ENCODE results near the gene ATG4D.
A peak's percentile ranks its signal among the peaks of the same experiment; 100 is the strongest.

The ATG4D gene

GRCh38 chr19:10510301-10510802 is 33.4 kb upstream of the ATG4D start:
- Histone ChIP-seq H3K4me3 (ENCODE audit: low read depth, low read length) (no peak overlapping the region), H3K27me3 (ENCODE audit: control insufficient read depth, insufficient read depth, low read length) (peaks cover 35% of the 10 kb centered on the region), H3K9ac (ENCODE audit: low read depth, low read length) (no peak overlapping the region), H3K4me1 (ENCODE audit: control insufficient read depth, insufficient read depth, low read length) (no peaks in the 10 kb centered on the region), H3K9me3 (ENCODE audit: control insufficient read depth, insufficient read depth, low read length) (no peaks in the 10 kb centered on the region), H3K36me3 (ENCODE audit: control insufficient read depth, insufficient read depth, low read length) (no peaks in the 10 kb centered on the region)

- Histone ChIP-seq H3K27me3 (ENCODE audit: control insufficient read depth, insufficient read depth, low read length) (peaks cover 62% of the 10 kb centered on the region), H3K4me3 (ENCODE audit: low read depth, low read length) (peak overlapping the region; percentile 61), H3K9ac (ENCODE audit: low read depth, low read length) (no peak overlapping the region), H3K9me3 (ENCODE audit: control insufficient read depth, insufficient read depth, low read length) (no peaks in the 10 kb centered on the region), H3K36me3 (ENCODE audit: control insufficient read depth, insufficient read depth, low read length) (no peaks in the 10 kb centered on the region), H3K4me1 (ENCODE audit: control insufficient read depth, insufficient read depth, low read length) (no peaks in the 10 kb centered on the region)
These were observed 30.5 kb upstream of the ATG4D start for GRCh38 chr19:10513223-10513622.

GRCh38 chr19:10514211-10515145 is 29.2 kb upstream of the ATG4D start:
- Histone ChIP-seq H3K27me3 (ENCODE audit: control insufficient read depth, insufficient read depth, low read length) (peaks cover 75% of the 10 kb centered on the region), H3K4me3 (ENCODE audit: low read depth, low read length) (peak overlapping the region; percentile 61)

GRCh38 chr19:10516064-10516385 is 27.7 kb upstream of the ATG4D start:
- no peak overlapping the region for H3K4me3 ChIP-seq (ENCODE audit: low read depth, low read length)
- no peaks in the 10 kb centered on the region for H3K4me1 ChIP-seq (ENCODE audit: control insufficient read depth, insufficient read depth, low read length)
- H3K9ac ChIP-seq (ENCODE audit: low read depth, low read length): no peak overlapping the region
- H3K27me3 ChIP-seq (ENCODE audit: control insufficient read depth, insufficient read depth, low read length): peaks cover 76% of the 10 kb centered on the region
- H3K9me3 ChIP-seq (ENCODE audit: control insufficient read depth, insufficient read depth, low read length): no peaks in the 10 kb centered on the region
- no peaks in the 10 kb centered on the region for H3K36me3 ChIP-seq (ENCODE audit: control insufficient read depth, insufficient read depth, low read length)

More at GRCh38 chr19:10514211-10515145, 29.2 kb upstream of the ATG4D start:
- no peaks in the 10 kb centered on the region for H3K36me3 ChIP-seq (ENCODE audit: control insufficient read depth, insufficient read depth, low read length)
- H3K9me3 ChIP-seq (ENCODE audit: control insufficient read depth, insufficient read depth, low read length): no peaks in the 10 kb centered on the region
- no peaks in the 10 kb centered on the region for H3K4me1 ChIP-seq (ENCODE audit: control insufficient read depth, insufficient read depth, low read length)
- H3K9ac ChIP-seq (ENCODE audit: low read depth, low read length): peak overlapping the region; percentile 47

- peak overlapping the region; percentile 76 for H3K4me3 ChIP-seq (ENCODE audit: low read depth, low read length)
- H3K36me3 ChIP-seq (ENCODE audit: control insufficient read depth, insufficient read depth, low read length): no peaks in the 10 kb centered on the region
- H3K27me3 ChIP-seq (ENCODE audit: control insufficient read depth, insufficient read depth, low read length): peaks cover 76% of the 10 kb centered on the region
- no peaks in the 10 kb centered on the region for H3K4me1 ChIP-seq (ENCODE audit: control insufficient read depth, insufficient read depth, low read length)
- peak overlapping the region; percentile 54 for H3K9ac ChIP-seq (ENCODE audit: low read depth, low read length)
- H3K9me3 ChIP-seq (ENCODE audit: control insufficient read depth, insufficient read depth, low read length): no peaks in the 10 kb centered on the region
These were observed 26.9 kb upstream of the ATG4D start for GRCh38 chr19:10516671-10517286.

GRCh38 chr19:10517361-10517759 is 26.3 kb upstream of the ATG4D start, which contains the start of gene S1PR5:
Gene S1PR5 (minus strand): TSS chr19:10517447. CDS start chr19:10515011, 2,436 bp downstream.
- Histone ChIP-seq H3K9ac (ENCODE audit: low read depth, low read length) (peak within 1 kb of the TSS; percentile 54), H3K4me3 (ENCODE audit: low read depth, low read length) (peak within 1 kb of the TSS; percentile 76), H3K9me3 (ENCODE audit: control insufficient read depth, insufficient read depth, low read length) (no peaks in the 10 kb centered on the region), H3K27me3 (ENCODE audit: control insufficient read depth, insufficient read depth, low read length) (peaks cover 72% of the 10 kb centered on the region), H3K4me1 (ENCODE audit: control insufficient read depth, insufficient read depth, low read length) (no peaks in the 10 kb centered on the region), H3K36me3 (ENCODE audit: control insufficient read depth, insufficient read depth, low read length) (no peaks in the 10 kb centered on the region)

GRCh38 chr19:10517760-10518443 is 25.8 kb upstream of the ATG4D start:
- Histone ChIP-seq H3K4me3 (ENCODE audit: low read depth, low read length) (peak overlapping the region; percentile 76), H3K27me3 (ENCODE audit: control insufficient read depth, insufficient read depth, low read length) (peaks cover 66% of the 10 kb centered on the region), H3K9me3 (ENCODE audit: control insufficient read depth, insufficient read depth, low read length) (no peaks in the 10 kb centered on the region), H3K36me3 (ENCODE audit: control insufficient read depth, insufficient read depth, low read length) (no peaks in the 10 kb centered on the region), H3K9ac (ENCODE audit: low read depth, low read length) (peak overlapping the region; percentile 24), H3K4me1 (ENCODE audit: control insufficient read depth, insufficient read depth, low read length) (no peaks in the 10 kb centered on the region)

- Histone ChIP-seq H3K9me3 (ENCODE audit: control insufficient read depth, insufficient read depth, low read length) (no peaks in the 10 kb centered on the region), H3K9ac (ENCODE audit: low read depth, low read length) (no peak overlapping the region), H3K27me3 (ENCODE audit: control insufficient read depth, insufficient read depth, low read length) (peaks cover 58% of the 10 kb centered on the region), H3K4me1 (ENCODE audit: control insufficient read depth, insufficient read depth, low read length) (no peaks in the 10 kb centered on the region), H3K4me3 (ENCODE audit: low read depth, low read length) (peak overlapping the region; percentile 76), H3K36me3 (ENCODE audit: control insufficient read depth, insufficient read depth, low read length) (no peaks in the 10 kb centered on the region)
These were observed 25.0 kb upstream of the ATG4D start for GRCh38 chr19:10518444-10519361.

GRCh38 chr19:10519421-10519820 is 24.3 kb upstream of the ATG4D start:
- Histone ChIP-seq H3K27me3 (ENCODE audit: control insufficient read depth, insufficient read depth, low read length) (peaks cover 51% of the 10 kb centered on the region), H3K9ac (ENCODE audit: low read depth, low read length) (no peak overlapping the region), H3K36me3 (ENCODE audit: control insufficient read depth, insufficient read depth, low read length) (no peaks in the 10 kb centered on the region), H3K4me3 (ENCODE audit: low read depth, low read length) (no peak overlapping the region), H3K9me3 (ENCODE audit: control insufficient read depth, insufficient read depth, low read length) (no peaks in the 10 kb centered on the region), H3K4me1 (ENCODE audit: control insufficient read depth, insufficient read depth, low read length) (no peaks in the 10 kb centered on the region)

- Histone ChIP-seq H3K27me3 (ENCODE audit: control insufficient read depth, insufficient read depth, low read length) (peaks cover 37% of the 10 kb centered on the region), H3K4me1 (ENCODE audit: control insufficient read depth, insufficient read depth, low read length) (no peaks in the 10 kb centered on the region), H3K9me3 (ENCODE audit: control insufficient read depth, insufficient read depth, low read length) (no peaks in the 10 kb centered on the region), H3K36me3 (ENCODE audit: control insufficient read depth, insufficient read depth, low read length) (no peaks in the 10 kb centered on the region), H3K9ac (ENCODE audit: low read depth, low read length) (no peak overlapping the region), H3K4me3 (ENCODE audit: low read depth, low read length) (no peak overlapping the region)
These were observed 22.9 kb upstream of the ATG4D start for GRCh38 chr19:10520652-10521318.

Measured in iPS-15b (cell line).